ENCODE data around the gene KIAA0513. TPM values are rescaled to one million over a fixed set of nuclear protein-coding genes. Genes with fewer than 3 reads are reported as not detected.

KIAA0513 gene
- total RNA-seq, 4 donors from 2014 or later: 5.5 to 13.8 (median 11.7) TPM

GRCh38 chr16:85025781-85026653 is 1.6 kb upstream of the KIAA0513 start:
- TF ChIP-seq CTCF (IDR thresholded peaks at IDR 0.05; ENCODE audit: low read depth): no peak

- no peak for TF ChIP-seq CTCF (IDR thresholded peaks at IDR 0.05; ENCODE audit: low read depth)
Observed at GRCh38 chr16:85026703-85027102, 892 bp upstream of the KIAA0513 start.

GRCh38 chr16:85027958-85028684 is 526 bp downstream of the KIAA0513 start:
- TF ChIP-seq CTCF (IDR thresholded peaks at IDR 0.05; ENCODE audit: low read depth): no peak

- TF ChIP-seq CTCF (IDR thresholded peaks at IDR 0.05; ENCODE audit: low read depth): no peak
Observed at GRCh38 chr16:85028685-85029407, 1.3 kb downstream of the KIAA0513 start.

- TF ChIP-seq CTCF (IDR thresholded peaks at IDR 0.05; ENCODE audit: low read depth): no peak
Observed at GRCh38 chr16:85029408-85029784, 1.8 kb downstream of the KIAA0513 start.

- no peak for TF ChIP-seq CTCF (IDR thresholded peaks at IDR 0.05; ENCODE audit: low read depth)
Observed at GRCh38 chr16:85029981-85030401, 2.4 kb downstream of the KIAA0513 start.

GRCh38 chr16:85031451-85031850 is 3.9 kb downstream of the KIAA0513 start:
- no peak for TF ChIP-seq CTCF (IDR thresholded peaks at IDR 0.05; ENCODE audit: low read depth)
